HG03442 (cell line): ENCODE data around the gene RAP1GAP2.

Experiments
- ATAC-seq: cut with Tn5 transposase; IDR thresholded peaks from one replicate; pipeline ENCODE4 v1.9.1; 2021; ENCODE audit warnings: mild to moderate bottlenecking, moderate library complexity; ENCODE audit not compliant: unreplicated experiment

RAP1GAP2 gene

GRCh38 chr17:2940352-2940751, 144.1 kb downstream of the RAP1GAP2 start:
- ATAC-seq, result no peak

GRCh38 chr17:2943981-2944380, 147.7 kb downstream of the RAP1GAP2 start:
- no peak for ATAC-seq

GRCh38 chr17:2945299-2945698, 149.1 kb downstream of the RAP1GAP2 start:
- no peak for ATAC-seq

- no peak for ATAC-seq
Measured at GRCh38 chr17:2946144-2946543, 149.9 kb downstream of the RAP1GAP2 start.

- ATAC-seq, result no peak
Measured at GRCh38 chr17:2947588-2947950, 151.3 kb downstream of the RAP1GAP2 start.

GRCh38 chr17:2947996-2948550, 151.8 kb downstream of the RAP1GAP2 start:
- no peak for ATAC-seq

- no peak for ATAC-seq
Measured at GRCh38 chr17:2948721-2949468, 152.7 kb downstream of the RAP1GAP2 start.

GRCh38 chr17:2949469-2950044, 153.3 kb downstream of the RAP1GAP2 start:
- no peak for ATAC-seq

- ATAC-seq, result no peak
Measured at GRCh38 chr17:2950846-2951245, 154.6 kb downstream of the RAP1GAP2 start.

- ATAC-seq, result no peak
Measured at GRCh38 chr17:2952174-2952845, 156.1 kb downstream of the RAP1GAP2 start.

- no peak for ATAC-seq
Measured at GRCh38 chr17:2954898-2955445, 158.7 kb downstream of the RAP1GAP2 start.

- no peak for ATAC-seq
Measured at GRCh38 chr17:2955931-2956582, 159.8 kb downstream of the RAP1GAP2 start.

GRCh38 chr17:2957631-2958286, 161.5 kb downstream of the RAP1GAP2 start:
- no peak for ATAC-seq

- ATAC-seq, result no peak
Measured at GRCh38 chr17:2958706-2959222, 162.5 kb downstream of the RAP1GAP2 start.

GRCh38 chr17:2959371-2960130, 163.3 kb downstream of the RAP1GAP2 start:
- ATAC-seq, result no peak

GRCh38 chr17:2961446-2961845, 165.2 kb downstream of the RAP1GAP2 start:
- no peak for ATAC-seq

GRCh38 chr17:2962236-2962635, 166.0 kb downstream of the RAP1GAP2 start:
- ATAC-seq, result no peak

- ATAC-seq, result no peak
Measured at GRCh38 chr17:2962729-2963128, 166.5 kb downstream of the RAP1GAP2 start.

- no peak for ATAC-seq
Measured at GRCh38 chr17:2963332-2964027, 167.2 kb downstream of the RAP1GAP2 start.
